WTC11 (cell line): ENCODE data around the gene PRKN. TPM values are rescaled to one million over a fixed set of nuclear protein-coding genes. Genes with fewer than 3 reads are reported as not detected.

Experiments
- ATAC-seq: fragments of 200-7000 bp; cut with Tn5 transposase; 2 replicates; pipeline ENCODE4 v1.10.0; 2021; ENCODE audit warnings: mild to moderate bottlenecking, moderate library complexity
- CTCF ChIA-PET: fragments of 300-600 bp; sonication (Branson Sonifier 250); formaldehyde crosslinking; loops from one replicate; lab custom pipeline; 2021; ENCODE audit warnings: antibody characterized with exemption; lab: Charles Lee
- POLR2A ChIA-PET: fragments of 350-600 bp; sonication (Branson Sonifier 250); formaldehyde crosslinking; loops from one replicate; lab custom pipeline; 2021; ENCODE audit warnings: antibody characterized with exemption; lab: Charles Lee
- DNase-seq: peaks from one replicate; pipeline ENCODE4 v3.0.0; 2021; ENCODE audit warnings: low spot score
- H3K27ac Mint-ChIP-seq: 2 replicates; pipeline ENCODE4 v1.8.0; 2021; ENCODE audit warnings: mixed read lengths
- H3K27me3 Mint-ChIP-seq: 2 replicates; pipeline ENCODE4 v1.8.0; 2021; ENCODE audit warnings: low read depth, mild to moderate bottlenecking, moderate library complexity, mixed read lengths
- H3K36me3 Mint-ChIP-seq: 2 replicates; pipeline ENCODE4 v1.8.0; 2021; ENCODE audit warnings: mixed read lengths
- H3K4me1 Mint-ChIP-seq: 2 replicates; pipeline ENCODE4 v1.8.0; 2022; ENCODE audit warnings: mixed read lengths
- H3K4me3 Mint-ChIP-seq: 2 replicates; pipeline ENCODE4 v1.8.0; 2021; ENCODE audit warnings: mild to moderate bottlenecking, moderate library complexity, mixed read lengths
- H3K9me3 Mint-ChIP-seq: 2 replicates; pipeline ENCODE4 v1.8.0; 2021; ENCODE audit warnings: mixed read lengths
- AFF4 ChIP-seq: sonication (generic); formaldehyde crosslinking; IDR thresholded peaks from 2 replicates; pipeline ENCODE4 v1.8.1; 2023; ENCODE audit warnings: mild to moderate bottlenecking, missing genetic modification reagents, borderline replicate concordance
- ATF2 ChIP-seq: sonication (generic); formaldehyde crosslinking; IDR thresholded peaks from 2 replicates; pipeline ENCODE4 v1.8.1; 2022; ENCODE audit warnings: low read depth, missing genetic modification reagents, borderline replicate concordance
- ELF4 ChIP-seq: sonication (generic); formaldehyde crosslinking; IDR thresholded peaks from 2 replicates; pipeline ENCODE4 v1.8.1; 2022; ENCODE audit warnings: low read depth, mild to moderate bottlenecking, moderate library complexity, missing genetic modification reagents
- EMX1 ChIP-seq: fragments of 250-450 bp; sonication (Bioruptor Pico); IDR thresholded peaks from 2 replicates; pipeline ENCODE4 v1.8.0; 2021; ENCODE audit warnings: mild to moderate bottlenecking
- ETV6 ChIP-seq: sonication (generic); formaldehyde crosslinking; IDR thresholded peaks from 2 replicates; pipeline ENCODE4 v1.8.1; 2022; ENCODE audit warnings: mild to moderate bottlenecking, missing genetic modification reagents
- FOXK1 ChIP-seq: sonication (generic); formaldehyde crosslinking; IDR thresholded peaks from 2 replicates; pipeline ENCODE4 v1.8.0; 2022; ENCODE audit warnings: mild to moderate bottlenecking, moderate library complexity, missing genetic modification reagents
- HMGA2 ChIP-seq: fragments of 250-450 bp; sonication (Bioruptor Pico); IDR thresholded peaks from 2 replicates; pipeline ENCODE4 v1.4.0; 2021; ENCODE audit warnings: mild to moderate bottlenecking, moderate library complexity
- IRF1 ChIP-seq: sonication (generic); formaldehyde crosslinking; IDR thresholded peaks from 2 replicates; pipeline ENCODE4 v1.8.0; 2023; ENCODE audit warnings: missing genetic modification reagents
- MAX ChIP-seq: sonication (generic); formaldehyde crosslinking; IDR thresholded peaks from 2 replicates; pipeline ENCODE4 v1.8.0; 2022; ENCODE audit warnings: mild to moderate bottlenecking, missing genetic modification reagents
- MYBL2 ChIP-seq: sonication (generic); formaldehyde crosslinking; IDR thresholded peaks from 2 replicates; pipeline ENCODE4 v1.8.1; 2023; ENCODE audit warnings: mild to moderate bottlenecking, moderate library complexity, missing genetic modification reagents
- NFATC4 ChIP-seq: fragments of 250-450 bp; sonication (Bioruptor Pico); IDR thresholded peaks from 2 replicates; pipeline ENCODE4 v1.9.0; 2021; ENCODE audit warnings: mild to moderate bottlenecking
- PREB ChIP-seq: sonication (generic); formaldehyde crosslinking; IDR thresholded peaks from 2 replicates; pipeline ENCODE4 v1.8.1; 2022; ENCODE audit warnings: mild to moderate bottlenecking, missing genetic modification reagents, moderate library complexity, borderline replicate concordance
- RELA ChIP-seq: sonication (generic); formaldehyde crosslinking; IDR thresholded peaks from 2 replicates; pipeline ENCODE4 v1.8.1; 2022; ENCODE audit warnings: missing genetic modification reagents, mild to moderate bottlenecking, borderline replicate concordance
- SMAD4 ChIP-seq: sonication (generic); formaldehyde crosslinking; IDR thresholded peaks from 2 replicates; pipeline ENCODE4 v1.8.0; 2022; ENCODE audit warnings: mild to moderate bottlenecking, missing genetic modification reagents
- TCF7 ChIP-seq: sonication (generic); formaldehyde crosslinking; IDR thresholded peaks from 2 replicates; pipeline ENCODE4 v1.8.0; 2022; ENCODE audit warnings: mild to moderate bottlenecking, low read depth, missing genetic modification reagents, moderate library complexity
- ZNF219 ChIP-seq: sonication (generic); formaldehyde crosslinking; IDR thresholded peaks from 2 replicates; pipeline ENCODE4 v1.8.0; 2023; ENCODE audit warnings: missing genetic modification reagents, mild to moderate bottlenecking, borderline replicate concordance
- ZNF512 ChIP-seq: sonication (generic); formaldehyde crosslinking; IDR thresholded peaks from 2 replicates; pipeline ENCODE4 v1.8.1; 2022; ENCODE audit warnings: missing genetic modification reagents, borderline replicate concordance
- total RNA-seq: library from RNA; stranded (reverse); gene quantifications from 3 replicates; pipeline ENCODE4 v1.2.3, GENCODE V29; 2021
- TF ChIP-seq, protein P1 (sequence below): sonication (generic); formaldehyde crosslinking; conservative IDR thresholded peaks from 2 replicates; pipeline ENCODE4 v1.8.1; 2022; ENCODE audit warnings: mild to moderate bottlenecking, missing genetic modification reagents
- TF ChIP-seq, protein P2 (sequence below): sonication (generic); formaldehyde crosslinking; conservative IDR thresholded peaks from 2 replicates; pipeline ENCODE4 v1.8.1; 2023; ENCODE audit warnings: mild to moderate bottlenecking, low read depth, missing genetic modification reagents, moderate library complexity

Gene PRKN
- total RNA-seq, 1 experiment from 2014 or later: 0.59 TPM

DNA sequence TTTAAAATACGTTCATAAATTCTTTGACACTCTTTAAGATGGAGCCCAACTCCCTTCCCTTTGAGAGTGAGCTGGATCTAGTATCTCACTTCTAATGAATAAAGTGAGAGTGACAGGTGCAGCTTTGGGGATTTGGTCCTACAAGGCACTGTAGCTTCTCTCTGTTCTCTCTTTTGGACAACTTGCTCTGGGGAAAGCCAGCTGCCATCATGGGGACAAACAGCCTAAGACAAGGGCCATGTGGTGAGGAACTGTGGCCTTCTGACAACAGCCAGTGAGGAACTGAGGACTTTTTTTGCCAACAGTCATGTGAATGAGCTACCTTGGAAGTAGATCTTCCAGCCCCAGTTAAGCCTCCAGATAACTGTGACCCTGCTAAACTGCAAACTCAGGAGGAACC, 1180.9 kb downstream of the PRKN start:
- no peaks in the 10 kb centered on the region for H3K36me3 Mint-ChIP-seq
- TF ChIP-seq ZNF512 (CRISPR knock-in tag) (no peak), FOXK1 (CRISPR knock-in tag) (no peak), IRF1 (CRISPR knock-in tag) (no peak), ZNF219 (CRISPR knock-in tag) (no peak), NFATC4 (CRISPR knock-in tag) (no peak), HMGA2 (CRISPR knock-in tag) (no peak), EMX1 (CRISPR knock-in tag) (no peak), ATF2 (CRISPR knock-in tag) (no peak), MYBL2 (CRISPR knock-in tag) (no peak), RELA (CRISPR knock-in tag) (no peak), AFF4 (CRISPR knock-in tag) (no peak), MAX (CRISPR knock-in tag) (no peak), TCF7 (no peak)
- TF ChIP-seq, protein P1, sequence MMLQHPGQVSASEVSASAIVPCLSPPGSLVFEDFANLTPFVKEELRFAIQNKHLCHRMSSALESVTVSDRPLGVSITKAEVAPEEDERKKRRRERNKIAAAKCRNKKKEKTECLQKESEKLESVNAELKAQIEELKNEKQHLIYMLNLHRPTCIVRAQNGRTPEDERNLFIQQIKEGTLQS (CRISPR knock-in tag): no peak
- DNase-seq: no peak
- ChIA-PET CTCF (no interaction called here), POLR2A (no interaction called here)
- H3K4me1 Mint-ChIP-seq: peaks cover 26% of the 10 kb centered on the region
- H3K9me3 Mint-ChIP-seq: 0 out of 2 replicates have a peak, but pooled peaks cover 4% of the 10 kb centered on the region
- H3K4me3 Mint-ChIP-seq: no peak overlapping the region
- no peak overlapping the region for H3K27ac Mint-ChIP-seq
- ATAC-seq: no peak
- H3K27me3 Mint-ChIP-seq: no peaks in the 10 kb centered on the region

- POLR2A ChIA-PET: no interaction called here
- TF ChIP-seq PREB (no peak), ELF4 (CRISPR knock-in tag) (no peak), SMAD4 (CRISPR knock-in tag) (no peak), ETV6 (CRISPR knock-in tag) (no peak)
- TF ChIP-seq, protein P2, sequence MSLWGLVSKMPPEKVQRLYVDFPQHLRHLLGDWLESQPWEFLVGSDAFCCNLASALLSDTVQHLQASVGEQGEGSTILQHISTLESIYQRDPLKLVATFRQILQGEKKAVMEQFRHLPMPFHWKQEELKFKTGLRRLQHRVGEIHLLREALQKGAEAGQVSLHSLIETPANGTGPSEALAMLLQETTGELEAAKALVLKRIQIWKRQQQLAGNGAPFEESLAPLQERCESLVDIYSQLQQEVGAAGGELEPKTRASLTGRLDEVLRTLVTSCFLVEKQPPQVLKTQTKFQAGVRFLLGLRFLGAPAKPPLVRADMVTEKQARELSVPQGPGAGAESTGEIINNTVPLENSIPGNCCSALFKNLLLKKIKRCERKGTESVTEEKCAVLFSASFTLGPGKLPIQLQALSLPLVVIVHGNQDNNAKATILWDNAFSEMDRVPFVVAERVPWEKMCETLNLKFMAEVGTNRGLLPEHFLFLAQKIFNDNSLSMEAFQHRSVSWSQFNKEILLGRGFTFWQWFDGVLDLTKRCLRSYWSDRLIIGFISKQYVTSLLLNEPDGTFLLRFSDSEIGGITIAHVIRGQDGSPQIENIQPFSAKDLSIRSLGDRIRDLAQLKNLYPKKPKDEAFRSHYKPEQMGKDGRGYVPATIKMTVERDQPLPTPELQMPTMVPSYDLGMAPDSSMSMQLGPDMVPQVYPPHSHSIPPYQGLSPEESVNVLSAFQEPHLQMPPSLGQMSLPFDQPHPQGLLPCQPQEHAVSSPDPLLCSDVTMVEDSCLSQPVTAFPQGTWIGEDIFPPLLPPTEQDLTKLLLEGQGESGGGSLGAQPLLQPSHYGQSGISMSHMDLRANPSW (CRISPR knock-in tag): no peak
- TF ChIP-seq, all 79 proteins: peak for 0
- no peaks in the 10 kb centered on the region for H3K9me3 Mint-ChIP-seq
- DNase-seq (no peak), ATAC-seq (no peak)
- CTCF ChIA-PET: interaction anchor here (1.1 kb wide), 1 partner anchor 150 kb away, joined by 3 read pairs; no protein-coding TSS in a partner anchor
- no peaks in the 10 kb centered on the region for H3K27me3 Mint-ChIP-seq
- peaks cover 26% of the 10 kb centered on the region for H3K4me1 Mint-ChIP-seq
- no peak overlapping the region for H3K27ac Mint-ChIP-seq
- no peak overlapping the region for H3K4me3 Mint-ChIP-seq
- no peaks in the 10 kb centered on the region for H3K36me3 Mint-ChIP-seq
These were observed 1181.8 kb downstream of the PRKN start for GRCh38 chr6:161545741-161546140.
